HepG2 (cell line): ENCODE data around the gene HNRNPA1. TPM values are rescaled to one million over a fixed set of nuclear protein-coding genes. Genes with fewer than 3 reads are reported as not detected.

Experiments
- AGO1 ChIP-seq: fragments of 200-400 bp; formaldehyde crosslinking; IDR thresholded peaks from 2 replicates; pipeline ENCODE4 v1.6.1; 2017; ENCODE audit warnings: mild to moderate bottlenecking, low read depth, low read length, moderate library complexity; ENCODE audit not compliant: poor library complexity, severe bottlenecking
- ATF2 ChIP-seq: sonication (generic); formaldehyde crosslinking; IDR thresholded peaks from 2 replicates; pipeline ENCODE4 v1.4.0; 2020; ENCODE audit warnings: missing genetic modification reagents
- CHCHD3 ChIP-seq: sonication (generic); formaldehyde crosslinking; IDR thresholded peaks from 2 replicates; pipeline ENCODE4 v1.8.0; 2022; ENCODE audit warnings: mild to moderate bottlenecking, missing genetic modification reagents, moderate library complexity
- CREM ChIP-seq, 2 experiments: sonication (generic) in 1 of 2; formaldehyde crosslinking in 1 of 2; IDR thresholded peaks; 2 replicates each; pipeline versions ENCODE4 v1.4.0 to v1.6.1; 2016 to 2020; ENCODE audit warnings: antibody characterized with exemption in 1 of 2, mild to moderate bottlenecking in 1 of 2, missing genetic modification reagents in 1 of 2
- FOSL2 ChIP-seq: sonication (generic); formaldehyde crosslinking; IDR thresholded peaks from 2 replicates; pipeline ENCODE4 v1.4.0; 2020; ENCODE audit warnings: missing genetic modification reagents
- HDAC2 ChIP-seq: sonication (generic); formaldehyde crosslinking; IDR thresholded peaks from 2 replicates; pipeline ENCODE4 v1.4.0; 2020; ENCODE audit warnings: missing genetic modification reagents
- KAT8 ChIP-seq: IDR thresholded peaks from 2 replicates; pipeline ENCODE4 v1.6.1; 2016; ENCODE audit warnings: missing genetic modification reagents, missing compliant biosample characterization
- MAZ ChIP-seq, 2 experiments: sonication (generic) in 1 of 2; formaldehyde crosslinking in 1 of 2; IDR thresholded peaks; 2 replicates each; pipeline versions ENCODE4 v1.5.0 to v1.6.1; 2012 to 2020; ENCODE audit warnings: low read depth in 2 of 2, mild to moderate bottlenecking in 2 of 2, borderline replicate concordance in 1 of 2, improper control_type of control experiment in 1 of 2, low read length in 1 of 2, missing genetic modification reagents in 1 of 2, moderate library complexity in 1 of 2
- MIXL1 ChIP-seq: IDR thresholded peaks from 2 replicates; pipeline ENCODE4 v1.6.1; 2016
- PBX3 ChIP-seq: sonication (generic); formaldehyde crosslinking; IDR thresholded peaks from 2 replicates; pipeline ENCODE4 v1.8.1; 2023; ENCODE audit warnings: missing genetic modification reagents, inconsistent platforms, borderline replicate concordance
- POLR2A ChIP-seq, 2 experiments: IDR thresholded peaks; 2 replicates each; pipeline ENCODE4 v1.6.1; 2011; ENCODE audit warnings: low read depth in 2 of 2, low read length in 2 of 2, mild to moderate bottlenecking in 1 of 2, moderate library complexity in 1 of 2; ENCODE audit not compliant: insufficient read depth in 1 of 2
- RERE ChIP-seq: IDR thresholded peaks from 2 replicates; pipeline ENCODE4 v1.6.1; 2016; ENCODE audit warnings: low read depth, missing genetic modification reagents, missing compliant biosample characterization
- TBL1XR1 ChIP-seq: fragments of 150-350 bp; IDR thresholded peaks from 2 replicates; pipeline ENCODE4 v1.6.1; 2014; ENCODE audit warnings: borderline replicate concordance, low read length; ENCODE audit not compliant: partially characterized antibody
- ZSCAN5A ChIP-seq: sonication (generic); formaldehyde crosslinking; IDR thresholded peaks from 2 replicates; pipeline ENCODE4 v1.8.0; 2022; ENCODE audit warnings: mild to moderate bottlenecking, missing genetic modification reagents, borderline replicate concordance
- polyA plus RNA-seq, 8 experiments: library from polyadenylated mRNA; depleted of rRNA in 3 of 8; stranded (reverse) in 7 of 8; unstranded in 1 of 8; fragments of >200 nt; fragmentation: Illumina TruSeq in 4 of 8; extraction: Trizol in 4 of 8; gene quantifications; 2 replicates each; pipeline versions ENCODE4 v1.2.1 to v1.2.3, GENCODE V29; 2011 to 2016; ENCODE audit warnings: low read depth in 4 of 8, missing spikeins in 1 of 8, mixed read lengths in 1 of 8; ENCODE audit not compliant: insufficient read depth in 1 of 8
- total RNA-seq, 5 experiments: library from RNA; depleted of rRNA; stranded (reverse); fragments of >200 nt; fragmentation: Illumina TruSeq; extraction: Trizol; gene quantifications; 2 replicates each; pipeline ENCODE4 v1.2.3, GENCODE V29; 2016; ENCODE audit warnings: low read depth in 1 of 5
- TF ChIP-seq, protein P1 (sequence below): sonication (generic); formaldehyde crosslinking; IDR thresholded peaks from 2 replicates; pipeline ENCODE4 v1.9.0; 2021; ENCODE audit warnings: missing genetic modification reagents, mild to moderate bottlenecking, borderline replicate concordance

HNRNPA1 gene
- total and polyA plus RNA-seq, 2 of the 13 experiments (the other 11 are each of a cell fraction or from before 2014, with no cell fraction given) = 535 to 1,820 TPM

- TF ChIP-seq PBX3 (CRISPR knock-in tag) = no peak
- TF ChIP-seq MAZ (IDR thresholded peaks at IDR 0.05; ENCODE audit: borderline replicate concordance, low read depth, low read length) = peak; percentile 82
- TF ChIP-seq MAZ (CRISPR knock-in tag; IDR thresholded peaks at IDR 0.05; ENCODE audit: low read depth) = peak; percentile 68
- peak; percentile 67; the same call in 1 of the 2 replicates for TF ChIP-seq RERE
- peak; percentile 41; the same call in 1 of the 2 replicates for TF ChIP-seq CREM (IDR thresholded peaks at IDR 0.05)
- no peak for TF ChIP-seq CREM (CRISPR knock-in tag; IDR thresholded peaks at IDR 0.05)
- peak; percentile 59 for TF ChIP-seq FOSL2 (CRISPR knock-in tag)
- TF ChIP-seq TBL1XR1 = no peak
- TF ChIP-seq AGO1 = no peak
- TF ChIP-seq, protein P1, sequence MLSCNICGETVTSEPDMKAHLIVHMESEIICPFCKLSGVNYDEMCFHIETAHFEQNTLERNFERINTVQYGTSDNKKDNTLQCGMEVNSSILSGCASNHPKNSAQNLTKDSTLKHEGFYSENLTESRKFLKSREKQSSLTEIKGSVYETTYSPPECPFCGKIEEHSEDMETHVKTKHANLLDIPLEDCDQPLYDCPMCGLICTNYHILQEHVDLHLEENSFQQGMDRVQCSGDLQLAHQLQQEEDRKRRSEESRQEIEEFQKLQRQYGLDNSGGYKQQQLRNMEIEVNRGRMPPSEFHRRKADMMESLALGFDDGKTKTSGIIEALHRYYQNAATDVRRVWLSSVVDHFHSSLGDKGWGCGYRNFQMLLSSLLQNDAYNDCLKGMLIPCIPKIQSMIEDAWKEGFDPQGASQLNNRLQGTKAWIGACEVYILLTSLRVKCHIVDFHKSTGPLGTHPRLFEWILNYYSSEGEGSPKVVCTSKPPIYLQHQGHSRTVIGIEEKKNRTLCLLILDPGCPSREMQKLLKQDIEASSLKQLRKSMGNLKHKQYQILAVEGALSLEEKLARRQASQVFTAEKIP (CRISPR knock-in tag) = no peak
- TF ChIP-seq ZSCAN5A = no peak
- no peak for TF ChIP-seq MIXL1 (CRISPR knock-in tag)
- TF ChIP-seq HDAC2 (CRISPR knock-in tag) = peak; percentile 69; the same call in 1 of the 2 replicates
- TF ChIP-seq KAT8 = peak; percentile 64
- TF ChIP-seq CHCHD3 (CRISPR knock-in tag) = no peak
- TF ChIP-seq ATF2 (CRISPR knock-in tag) = peak; percentile 48; the same call in 1 of the 2 replicates
- no peak for TF ChIP-seq POLR2A (IDR thresholded peaks at IDR 0.05; ENCODE audit: insufficient read depth in 1 of 2, low read depth in 2 of 2, low read length in 2 of 2)
Measured at GRCh38 chr12:54304187-54304810, 23.8 kb downstream of the HNRNPA1 start (continued).
